Measurements from ENCODE around the gene CYTH3. TPM values are rescaled to one million over a fixed set of nuclear protein-coding genes. Genes with fewer than 3 reads are reported as not detected.
A peak's percentile ranks its signal among the peaks of the same experiment; 100 is the strongest.

CYTH3 gene
- total RNA-seq, 1 donor from 2014 or later = 2.6 TPM

DNA sequence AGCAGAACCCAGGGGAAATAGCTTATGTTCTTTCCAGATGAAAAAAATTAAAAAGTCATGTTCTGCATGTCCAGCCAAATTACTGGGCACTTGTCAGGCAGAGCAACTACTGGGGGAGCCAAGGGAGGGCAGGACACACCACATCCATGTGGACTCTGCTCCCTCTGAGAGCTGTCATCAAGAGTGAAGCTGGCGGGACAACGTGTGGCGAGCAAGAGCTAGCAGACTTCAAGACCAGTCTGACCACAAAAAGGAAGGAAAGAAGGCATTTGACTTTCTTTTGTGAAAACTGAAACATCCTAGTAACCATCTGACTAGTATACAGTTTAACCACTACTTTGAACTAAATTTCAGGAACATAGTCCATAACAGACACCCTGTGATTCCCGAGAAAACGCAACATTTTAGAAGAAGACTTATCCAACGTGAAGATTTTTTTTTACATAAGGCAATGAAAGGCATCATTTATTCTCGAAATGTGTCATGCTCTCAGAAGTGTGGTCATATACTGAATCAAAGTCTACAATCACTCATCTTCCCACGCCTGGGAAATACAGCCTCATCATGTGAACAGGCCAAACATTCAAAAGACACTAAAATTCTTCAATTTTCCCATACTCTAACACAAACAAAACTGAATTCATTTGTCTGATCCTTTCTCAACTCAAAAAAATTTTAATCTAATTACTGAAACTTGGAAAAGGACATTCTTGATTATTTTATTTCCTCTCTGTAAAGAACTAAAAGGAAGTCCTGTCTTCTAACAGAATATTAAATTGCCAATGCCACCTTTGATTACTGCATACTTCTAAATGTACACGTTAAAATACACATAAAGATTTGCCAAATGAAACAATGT lies 15.5 kb downstream of the CYTH3 start:
- intact Hi-C loops (cut with micrococcal nuclease) = loop anchor here (2.0 kb wide), 1 partner anchor 22 kb away; no protein-coding TSS in a partner anchor
- DNase-seq (no peak), ATAC-seq (ENCODE audit: low read depth) (peak; percentile 49)
- Mint-ChIP-seq H3K36me3 (ENCODE audit: low read depth) (no peaks in the 10 kb centered on the region), H3K4me1 (peaks cover 41% of the 10 kb centered on the region), H3K27ac (peak overlapping the region; percentile 57), H3K9me3 (no peaks in the 10 kb centered on the region), H3K27me3 (peaks cover 6% of the 10 kb centered on the region), H3K4me3 (peak overlapping the region; percentile 24)
- TF ChIP-seq, protein P1, sequence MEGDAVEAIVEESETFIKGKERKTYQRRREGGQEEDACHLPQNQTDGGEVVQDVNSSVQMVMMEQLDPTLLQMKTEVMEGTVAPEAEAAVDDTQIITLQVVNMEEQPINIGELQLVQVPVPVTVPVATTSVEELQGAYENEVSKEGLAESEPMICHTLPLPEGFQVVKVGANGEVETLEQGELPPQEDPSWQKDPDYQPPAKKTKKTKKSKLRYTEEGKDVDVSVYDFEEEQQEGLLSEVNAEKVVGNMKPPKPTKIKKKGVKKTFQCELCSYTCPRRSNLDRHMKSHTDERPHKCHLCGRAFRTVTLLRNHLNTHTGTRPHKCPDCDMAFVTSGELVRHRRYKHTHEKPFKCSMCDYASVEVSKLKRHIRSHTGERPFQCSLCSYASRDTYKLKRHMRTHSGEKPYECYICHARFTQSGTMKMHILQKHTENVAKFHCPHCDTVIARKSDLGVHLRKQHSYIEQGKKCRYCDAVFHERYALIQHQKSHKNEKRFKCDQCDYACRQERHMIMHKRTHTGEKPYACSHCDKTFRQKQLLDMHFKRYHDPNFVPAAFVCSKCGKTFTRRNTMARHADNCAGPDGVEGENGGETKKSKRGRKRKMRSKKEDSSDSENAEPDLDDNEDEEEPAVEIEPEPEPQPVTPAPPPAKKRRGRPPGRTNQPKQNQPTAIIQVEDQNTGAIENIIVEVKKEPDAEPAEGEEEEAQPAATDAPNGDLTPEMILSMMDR (IDR thresholded peaks at IDR 0.05) = no peak
- CTCF ChIA-PET = no interaction called here
- POLR2A ChIA-PET = no interaction called here

DNA sequence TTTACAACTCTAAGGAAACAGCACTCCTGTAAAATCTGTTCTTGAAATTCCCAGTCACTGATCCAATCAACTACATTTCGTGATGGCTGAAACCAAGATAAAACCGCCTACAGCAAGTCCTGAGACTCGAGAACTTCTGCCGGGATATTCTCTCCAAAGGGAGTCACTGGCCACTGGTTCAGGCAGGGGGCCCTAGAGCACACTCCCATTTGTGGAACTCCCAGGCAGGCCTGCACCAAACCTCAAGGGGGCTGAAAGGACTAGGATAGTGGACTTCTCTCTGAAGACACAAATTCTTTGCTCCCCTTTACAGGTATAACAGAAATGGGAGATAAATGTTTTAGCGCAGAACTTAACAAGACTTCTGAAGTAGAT lies 16.3 kb downstream of the CYTH3 start:
- peaks cover 41% of the 10 kb centered on the region for H3K4me1 Mint-ChIP-seq
- no peak overlapping the region for H3K4me3 Mint-ChIP-seq
- intact Hi-C loops (cut with micrococcal nuclease) = loop anchor here (2.0 kb wide), 1 partner anchor 21 kb away; no protein-coding TSS in a partner anchor
- no peak overlapping the region for H3K27ac Mint-ChIP-seq
- no peaks in the 10 kb centered on the region for H3K36me3 Mint-ChIP-seq (ENCODE audit: low read depth)
- ATAC-seq (ENCODE audit: low read depth) = no peak
- TF ChIP-seq, protein P1 (IDR thresholded peaks at IDR 0.05) = no peak
- DNase-seq = no peak
- ChIA-PET POLR2A (no interaction called here), CTCF (no interaction called here)
- no peaks in the 10 kb centered on the region for H3K9me3 Mint-ChIP-seq
- H3K27me3 Mint-ChIP-seq = peaks cover 6% of the 10 kb centered on the region

DNA sequence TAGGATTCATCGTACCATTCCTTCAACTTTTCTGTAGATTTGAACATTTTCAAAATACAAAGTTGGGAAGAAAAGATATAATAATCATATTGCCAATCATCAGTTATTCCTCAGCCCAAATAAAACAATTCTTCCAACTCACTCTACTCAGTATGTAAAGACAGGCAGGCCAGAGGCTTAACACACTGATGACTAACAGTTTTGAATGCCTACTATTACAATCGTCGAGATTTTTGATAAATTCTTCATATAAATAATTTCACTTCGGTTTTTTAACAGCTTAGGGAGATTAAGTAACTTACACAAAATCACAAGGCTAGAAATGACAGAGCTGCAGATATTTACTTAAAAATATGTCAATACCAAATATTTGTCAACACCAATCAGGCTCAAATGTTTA lies 17.6 kb downstream of the CYTH3 start:
- Mint-ChIP-seq H3K9me3 (no peaks in the 10 kb centered on the region), H3K27ac (no peak overlapping the region), H3K27me3 (peaks cover 9% of the 10 kb centered on the region), H3K4me3 (no peak overlapping the region), H3K36me3 (ENCODE audit: low read depth) (no peaks in the 10 kb centered on the region), H3K4me1 (peaks cover 37% of the 10 kb centered on the region)
- CTCF ChIA-PET = no interaction called here
- POLR2A ChIA-PET = interaction anchor here (0.6 to 0.7 kb wide), 2 partner anchors 9 kb away, joined by 3 to 4 read pairs; no protein-coding TSS in a partner anchor
- no peak for ATAC-seq (ENCODE audit: low read depth)
- TF ChIP-seq, protein P1 (IDR thresholded peaks at IDR 0.05) = no peak
- intact Hi-C loops (cut with micrococcal nuclease) = no loop called here
- no peak for DNase-seq

DNA sequence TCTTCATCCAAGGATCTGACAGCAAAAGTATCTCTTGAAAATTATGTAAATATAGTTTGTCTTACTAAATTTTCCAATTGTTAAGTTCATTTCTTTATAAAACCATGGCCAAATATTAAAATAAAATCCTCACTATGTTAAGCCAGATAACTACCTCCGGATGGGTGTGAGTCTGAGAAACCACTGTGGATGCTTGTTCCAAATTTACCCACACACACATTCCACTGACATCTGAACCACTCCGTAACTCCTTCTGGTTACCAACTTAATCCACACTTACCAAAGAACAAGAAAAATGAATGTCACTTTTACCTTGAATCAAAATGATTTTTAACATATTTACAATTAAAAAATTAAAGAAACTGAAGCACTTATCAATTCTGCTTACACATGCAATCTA lies 19.7 kb downstream of the CYTH3 start:
- intact Hi-C loops (cut with micrococcal nuclease) = no loop called here
- H3K36me3 Mint-ChIP-seq (ENCODE audit: low read depth) = no peaks in the 10 kb centered on the region
- H3K27ac Mint-ChIP-seq = no peak overlapping the region
- ATAC-seq (ENCODE audit: low read depth) = no peak
- no peak overlapping the region for H3K4me3 Mint-ChIP-seq
- H3K27me3 Mint-ChIP-seq = peaks cover 14% of the 10 kb centered on the region
- peaks cover 20% of the 10 kb centered on the region for H3K4me1 Mint-ChIP-seq
- H3K9me3 Mint-ChIP-seq = no peaks in the 10 kb centered on the region
- TF ChIP-seq, protein P1 (IDR thresholded peaks at IDR 0.05) = no peak
- DNase-seq = no peak
- ChIA-PET CTCF (no interaction called here), POLR2A (no interaction called here)

DNA sequence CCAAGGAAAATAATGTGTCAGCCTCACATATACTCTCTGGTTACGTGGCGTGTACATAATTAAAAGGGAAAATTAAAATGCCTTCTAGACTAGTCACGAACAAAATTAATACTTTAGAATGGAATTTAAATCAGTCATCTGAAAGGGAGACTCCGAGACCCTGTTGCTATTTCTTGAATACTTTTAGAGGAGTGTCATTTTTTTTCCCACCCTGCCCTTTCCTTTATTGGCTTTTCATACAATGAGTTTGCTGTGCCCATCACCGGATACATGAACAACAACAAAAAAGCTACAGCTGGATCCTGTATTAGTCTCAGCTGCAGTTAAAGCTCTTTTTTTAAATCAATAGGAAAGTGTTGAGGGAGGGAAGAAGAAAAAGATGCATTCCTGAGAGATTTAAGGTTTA lies 20.1 kb downstream of the CYTH3 start:
- H3K36me3 Mint-ChIP-seq (ENCODE audit: low read depth) = no peaks in the 10 kb centered on the region
- peaks cover 16% of the 10 kb centered on the region for H3K4me1 Mint-ChIP-seq
- ChIA-PET CTCF (no interaction called here), POLR2A (no interaction called here)
- ATAC-seq (ENCODE audit: low read depth) = no peak
- no peaks in the 10 kb centered on the region for H3K9me3 Mint-ChIP-seq
- H3K4me3 Mint-ChIP-seq = no peak overlapping the region
- DNase-seq = no peak
- intact Hi-C loops (cut with micrococcal nuclease) = no loop called here
- H3K27me3 Mint-ChIP-seq = peaks cover 14% of the 10 kb centered on the region
- no peak overlapping the region for H3K27ac Mint-ChIP-seq
- TF ChIP-seq, protein P1 (IDR thresholded peaks at IDR 0.05) = no peak

All from activated B cell treated with CpG ODN at 0.5 μM for 24 hours (primary cell).